GM18507 (cell line): ENCODE measurements around the gene TMEM205.
"Not testable (repeated sequence)": the region's sequence is repeated elsewhere in the genome, so short reads cannot be mapped to it uniquely, and the experiment has no call there.

Experiments used
- DNase-seq: peaks from one replicate; pipeline ENCODE4 v3.0.0; 2011; ENCODE audit warnings: low read depth; ENCODE audit not compliant: insufficient read length; ENCODE audit errors: extremely low spot score
- FAIRE-seq: peaks from 2 replicates; lab custom pipeline; 2011; peaks lifted over from hg19 to GRCh38; lab: Jason Lieb, UNC

Gene TMEM205

GRCh38 chr19:11345122-11345803 lies 805 bp downstream of the TMEM205 start:
- FAIRE-seq (no peak), DNase-seq (no peak)

GRCh38 chr19:11342429-11342828 lies 3.6 kb downstream of the TMEM205 start:
- no peak for DNase-seq
- no peak for FAIRE-seq

- not testable (repeated sequence) for DNase-seq, FAIRE-seq
These were observed 6.0 kb downstream of the TMEM205 start for GRCh38 chr19:11340099-11340467.

- FAIRE-seq (peak; percentile 86), DNase-seq (peak; percentile 85)
These were observed 6.6 kb downstream of the TMEM205 start, which contains the start of gene RAB3D for GRCh38 chr19:11339254-11340098. Gene RAB3D, minus strand, starts transcription at chr19:11339657. Its CDS starts 2,258 bp downstream, at chr19:11337399.

- no peak for DNase-seq
- FAIRE-seq, result no peak
These were observed 7.4 kb downstream of the TMEM205 start for GRCh38 chr19:11338569-11339253.

- DNase-seq, result no peak
- no peak for FAIRE-seq
These were observed 7.9 kb downstream of the TMEM205 start for GRCh38 chr19:11338121-11338520.

- FAIRE-seq, result no peak
- no peak for DNase-seq
These were observed 9.0 kb downstream of the TMEM205 start for GRCh38 chr19:11337080-11337479.

- no peak for DNase-seq
- no peak for FAIRE-seq
These were observed 10.5 kb downstream of the TMEM205 start for GRCh38 chr19:11335449-11336146.

GRCh38 chr19:11333838-11334237 lies 12.2 kb downstream of the TMEM205 start:
- not testable (repeated sequence) for FAIRE-seq

GRCh38 chr19:11332822-11333221 lies 13.2 kb downstream of the TMEM205 start:
- DNase-seq, result no peak
- no peak for FAIRE-seq

More at GRCh38 chr19:11333838-11334237, 12.2 kb downstream of the TMEM205 start:
- not testable (repeated sequence) for DNase-seq

GRCh38 chr19:11331502-11331901 lies 14.6 kb downstream of the TMEM205 start:
- FAIRE-seq, result no peak
- DNase-seq, result no peak

- FAIRE-seq (no peak), DNase-seq (no peak)
These were observed 15.9 kb downstream of the TMEM205 start for GRCh38 chr19:11330127-11330526.

- DNase-seq (no peak), FAIRE-seq (no peak)
These were observed 20.5 kb downstream of the TMEM205 start for GRCh38 chr19:11325544-11325943.

- FAIRE-seq (no peak), DNase-seq (no peak)
These were observed 21.2 kb downstream of the TMEM205 start for GRCh38 chr19:11324748-11325389.

GRCh38 chr19:11324079-11324661 lies 21.9 kb downstream of the TMEM205 start:
- no peak for FAIRE-seq
- DNase-seq, result no peak

- FAIRE-seq (no peak), DNase-seq (no peak)
These were observed 22.4 kb downstream of the TMEM205 start for GRCh38 chr19:11323601-11324078.

GRCh38 chr19:11322269-11323024 lies 23.6 kb downstream of the TMEM205 start:
- FAIRE-seq, result peak; percentile 12
- no peak for DNase-seq
